Measurements from ENCODE around the gene LRRK1. TPM values are rescaled to one million over a fixed set of nuclear protein-coding genes. Genes with fewer than 3 reads are reported as not detected.

The LRRK1 gene
- total and polyA plus RNA-seq, 2 experiments from 2014 or later: 6.2 to 6.4 TPM

GRCh38 chr15:101014921-101015841 lies 96.0 kb downstream of the LRRK1 start:
- Histone ChIP-seq H2AFZ (no peak overlapping the region), H3K9me3 (ENCODE audit: low read depth) (no peaks in the 10 kb centered on the region), H3K9ac (no peak overlapping the region), H3K79me2 (ENCODE audit: insufficient read depth) (no peaks in the 10 kb centered on the region), H4K20me1 (ENCODE audit: insufficient read depth) (no peaks in the 10 kb centered on the region), H3K36me3 (ENCODE audit: low read depth) (0 out of 2 replicates have a peak, but pooled peaks cover 3% of the 10 kb centered on the region), H3K4me2 (ENCODE audit: unreplicated experiment) (no peak overlapping the region), H3K27me3 (replicated peaks; ENCODE audit: insufficient read depth) (no peaks in the 10 kb centered on the region), H3F3A (ENCODE audit: insufficient read depth) (no peaks in the 10 kb centered on the region), H3K27ac (no peak overlapping the region), H3K4me3 (no peak overlapping the region), H3K9me2 (ENCODE audit: insufficient read depth) (no peaks in the 10 kb centered on the region), H3K4me1 (ENCODE audit: insufficient read depth) (no peaks in the 10 kb centered on the region)
- peak; percentile 73 for DNase-seq
- in situ Hi-C loops (cut with MboI): loop anchor here (5.0 to 25.0 kb wide), 2 partner anchors 242 to 678 kb away; partner anchors contain the start of gene ADAMTS17
- TF ChIP-seq EZH2 (IDR thresholded peaks at IDR 0.05; ENCODE audit: insufficient read depth, poor library complexity, severe bottlenecking) (no peak), EZH2phosphoT487 (IDR thresholded peaks at IDR 0.05; ENCODE audit: insufficient read depth, low read depth) (no peak)
- WGBS, 2 experiments (ENCODE audit: low coverage in 1 of 2, low lambda C conversion rate in 2 of 2, missing lambda C conversion rate in 2 of 2): 57 to 60% methylated on average over 26 to 27 of the region's 27 CpGs

GRCh38 chr15:101016581-101016980 lies 97.4 kb downstream of the LRRK1 start:
- Histone ChIP-seq H3K79me2 (ENCODE audit: insufficient read depth) (no peaks in the 10 kb centered on the region), H3K27me3 (replicated peaks; ENCODE audit: insufficient read depth) (no peaks in the 10 kb centered on the region), H3K9ac (no peak overlapping the region), H3K4me1 (ENCODE audit: insufficient read depth) (no peaks in the 10 kb centered on the region), H3K36me3 (ENCODE audit: low read depth) (0 out of 2 replicates have a peak, but pooled peaks cover 3% of the 10 kb centered on the region), H3F3A (ENCODE audit: insufficient read depth) (no peaks in the 10 kb centered on the region), H3K9me2 (ENCODE audit: insufficient read depth) (no peaks in the 10 kb centered on the region), H2AFZ (no peak overlapping the region), H3K9me3 (ENCODE audit: low read depth) (no peaks in the 10 kb centered on the region), H3K4me2 (ENCODE audit: unreplicated experiment) (no peak overlapping the region), H4K20me1 (ENCODE audit: insufficient read depth) (no peaks in the 10 kb centered on the region), H3K27ac (no peak overlapping the region), H3K4me3 (no peak overlapping the region)
- no peak for DNase-seq
- TF ChIP-seq EZH2 (IDR thresholded peaks at IDR 0.05; ENCODE audit: insufficient read depth, poor library complexity, severe bottlenecking) (no peak), EZH2phosphoT487 (IDR thresholded peaks at IDR 0.05; ENCODE audit: insufficient read depth, low read depth) (no peak)
- WGBS, 2 experiments (ENCODE audit: low coverage in 1 of 2, low lambda C conversion rate in 2 of 2, missing lambda C conversion rate in 2 of 2): 93 to 96% methylated on average over 7 of the region's 7 CpGs
- in situ Hi-C loops (cut with MboI): loop anchor here (5.0 to 25.0 kb wide), 2 partner anchors 241 to 679 kb away; partner anchors contain the start of gene ADAMTS17

- Histone ChIP-seq H3F3A (ENCODE audit: insufficient read depth) (no peaks in the 10 kb centered on the region), H3K4me2 (ENCODE audit: unreplicated experiment) (no peak overlapping the region), H3K36me3 (ENCODE audit: low read depth) (0 out of 2 replicates have a peak, but pooled peaks cover 3% of the 10 kb centered on the region), H3K79me2 (ENCODE audit: insufficient read depth) (no peaks in the 10 kb centered on the region), H3K9me3 (ENCODE audit: low read depth) (no peaks in the 10 kb centered on the region), H3K9ac (no peak overlapping the region), H4K20me1 (ENCODE audit: insufficient read depth) (no peaks in the 10 kb centered on the region), H3K27ac (no peak overlapping the region), H3K9me2 (ENCODE audit: insufficient read depth) (no peaks in the 10 kb centered on the region), H3K4me1 (ENCODE audit: insufficient read depth) (no peaks in the 10 kb centered on the region), H3K27me3 (replicated peaks; ENCODE audit: insufficient read depth) (no peaks in the 10 kb centered on the region), H3K4me3 (no peak overlapping the region), H2AFZ (no peak overlapping the region)
- no peak for TF ChIP-seq EZH2phosphoT487 (IDR thresholded peaks at IDR 0.05; ENCODE audit: insufficient read depth, low read depth)
- no peak for TF ChIP-seq EZH2 (IDR thresholded peaks at IDR 0.05; ENCODE audit: insufficient read depth, poor library complexity, severe bottlenecking)
- in situ Hi-C loops (cut with MboI): loop anchor here (5.0 to 25.0 kb wide), 2 partner anchors 240 to 680 kb away; partner anchors contain the start of gene ADAMTS17
- WGBS, 2 experiments (ENCODE audit: low coverage in 1 of 2, low lambda C conversion rate in 2 of 2, missing lambda C conversion rate in 2 of 2): 82 to 84% methylated on average over 18 of the region's 18 CpGs
- no peak for DNase-seq
Measured at GRCh38 chr15:101017093-101017754, 98.1 kb downstream of the LRRK1 start.

- no peak overlapping the region for H3K27ac ChIP-seq
- no peaks in the 10 kb centered on the region for H3K9me2 ChIP-seq (ENCODE audit: insufficient read depth)
- no peaks in the 10 kb centered on the region for H3K27me3 ChIP-seq (replicated peaks; ENCODE audit: insufficient read depth)
- 84 to 100% methylated on average over 1 of the region's 1 CpG for WGBS, 2 experiments (ENCODE audit: low coverage in 1 of 2, low lambda C conversion rate in 2 of 2, missing lambda C conversion rate in 2 of 2)
- no peaks in the 10 kb centered on the region for H3F3A ChIP-seq (ENCODE audit: insufficient read depth)
- in situ Hi-C loops (cut with MboI): loop anchor here (5.0 to 25.0 kb wide), 2 partner anchors 239 to 681 kb away; partner anchors contain the start of gene ADAMTS17
- H3K4me3 ChIP-seq: no peak overlapping the region
- H4K20me1 ChIP-seq (ENCODE audit: insufficient read depth): no peaks in the 10 kb centered on the region
- H3K4me2 ChIP-seq (ENCODE audit: unreplicated experiment): no peak overlapping the region
- H3K79me2 ChIP-seq (ENCODE audit: insufficient read depth): no peaks in the 10 kb centered on the region
- TF ChIP-seq EZH2phosphoT487 (IDR thresholded peaks at IDR 0.05; ENCODE audit: insufficient read depth, low read depth) (no peak), EZH2 (IDR thresholded peaks at IDR 0.05; ENCODE audit: insufficient read depth, poor library complexity, severe bottlenecking) (no peak)
- no peak overlapping the region for H2AFZ ChIP-seq
- H3K4me1 ChIP-seq (ENCODE audit: insufficient read depth): no peaks in the 10 kb centered on the region
- no peaks in the 10 kb centered on the region for H3K9me3 ChIP-seq (ENCODE audit: low read depth)
- no peak overlapping the region for H3K9ac ChIP-seq
- peak; percentile 26 for DNase-seq
- H3K36me3 ChIP-seq (ENCODE audit: low read depth): 0 out of 2 replicates have a peak, but pooled peaks cover 3% of the 10 kb centered on the region
Measured at GRCh38 chr15:101018016-101018415, 98.9 kb downstream of the LRRK1 start.
